Stimulated activated CD4-positive, alpha-beta T cell treated with anti-CD3 and anti-CD28 coated beads, Interleukin-12 subunit alpha, Interleukin-12 subunit beta, amount 100 ng/mL, for 48 hours (primary cell): Measurements from ENCODE around the gene ASAP2.

ENCODE experiments used
- DNase-seq, 3 donors: peaks; one replicate each; pipeline ENCODE4 v3.0.0-alpha.2; 2020; ENCODE audit warnings: low read depth in 2 of 3, low spot score in 1 of 3

The ASAP2 gene

GRCh38 chr2:9419541-9419940 lies 212.9 kb downstream of the ASAP2 start:
- no peak for DNase-seq

DNA sequence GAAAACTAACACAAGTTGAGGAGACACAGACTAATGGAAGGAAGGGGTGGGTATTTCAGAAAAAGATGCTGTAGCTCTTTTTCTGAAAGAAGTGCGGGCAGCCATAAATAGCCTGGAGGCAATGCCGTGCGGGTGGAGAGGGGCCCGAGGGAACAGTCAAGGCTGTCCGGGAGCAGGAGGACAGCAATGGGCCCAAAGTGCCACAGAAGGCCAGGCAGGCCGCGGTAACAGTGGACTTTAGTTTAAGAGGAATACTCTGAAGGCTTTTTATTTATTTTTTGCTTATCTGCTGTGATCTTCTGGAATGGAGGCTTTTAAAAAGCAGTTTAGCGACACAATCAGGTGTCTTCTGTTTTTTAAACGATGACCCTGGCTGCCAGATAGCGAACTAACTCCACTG lies 213.9 kb downstream of the ASAP2 start:
- DNase-seq = no peak

- DNase-seq = peak; percentile 29 to 47 (median 32)
These were observed 215.9 kb downstream of the ASAP2 start for GRCh38 chr2:9422321-9423099.

DNA sequence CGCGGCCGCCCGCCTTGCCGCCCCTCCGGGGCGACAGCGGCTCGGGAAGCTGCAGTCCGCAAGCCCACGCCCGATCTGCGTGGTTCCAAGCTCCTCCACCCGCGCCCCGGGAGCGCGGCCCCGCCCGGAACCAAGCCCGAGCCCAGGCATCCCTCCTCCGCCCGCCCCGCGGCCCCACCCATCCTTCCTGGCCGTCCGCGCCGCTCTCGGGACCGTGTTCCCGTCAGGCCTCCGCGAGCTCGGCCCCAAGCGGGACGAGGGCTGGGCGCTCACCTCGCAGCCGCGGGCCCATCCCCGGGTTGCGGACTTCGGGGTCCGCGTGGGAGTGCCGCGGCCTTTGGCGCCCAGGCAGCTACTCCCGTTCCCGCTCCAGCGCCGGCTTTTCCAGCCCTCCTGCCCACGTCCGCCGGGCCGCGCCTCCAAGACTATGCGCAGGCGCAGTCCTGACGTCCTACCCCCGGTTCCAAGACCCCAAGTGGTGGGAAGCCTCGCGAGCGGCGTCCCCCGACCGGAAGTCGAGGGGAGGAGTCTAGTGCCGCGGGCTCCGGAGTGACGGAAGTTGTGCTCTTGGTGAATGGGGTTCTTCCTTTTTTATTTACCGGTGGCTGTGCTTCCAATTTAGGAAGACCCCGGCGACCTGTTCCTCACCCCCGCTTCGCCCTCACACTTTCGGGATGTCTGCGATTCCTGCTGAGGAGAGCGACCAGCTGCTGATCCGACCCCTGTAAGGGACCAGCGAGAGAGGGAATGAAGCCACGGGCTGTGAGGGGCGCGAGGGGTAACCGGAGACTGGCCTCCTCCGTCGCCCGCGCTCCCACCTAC lies 216.7 kb downstream of the ASAP2 start, which contains the start of the genes CPSF3 and ITGB1BP1:
CPSF3 (plus strand) TSS at position 555 of the 822 bp plus-strand sequence; CDS start at position 675, 120 bp downstream.
ITGB1BP1 (minus strand) TSS at position 429 of the 822 bp plus-strand sequence. CDS start 4,831 bp downstream, outside the sequence.
- peak; percentile 93 to 97 (median 95) for DNase-seq

- DNase-seq = peak in 2 of 3 donors; percentile 7 to 12
These were observed 217.3 kb downstream of the ASAP2 start for GRCh38 chr2:9423922-9424272.

GRCh38 chr2:9424447-9425164 lies 218.0 kb downstream of the ASAP2 start:
- no peak for DNase-seq

GRCh38 chr2:9428965-9429577 lies 222.5 kb downstream of the ASAP2 start:
- DNase-seq = no peak

- no peak for DNase-seq
These were observed 224.0 kb downstream of the ASAP2 start for GRCh38 chr2:9430316-9431293.

- DNase-seq = no peak
These were observed 227.9 kb downstream of the ASAP2 start for GRCh38 chr2:9434489-9434888.

GRCh38 chr2:9439536-9439935 lies 232.9 kb downstream of the ASAP2 start:
- DNase-seq = no peak

DNA sequence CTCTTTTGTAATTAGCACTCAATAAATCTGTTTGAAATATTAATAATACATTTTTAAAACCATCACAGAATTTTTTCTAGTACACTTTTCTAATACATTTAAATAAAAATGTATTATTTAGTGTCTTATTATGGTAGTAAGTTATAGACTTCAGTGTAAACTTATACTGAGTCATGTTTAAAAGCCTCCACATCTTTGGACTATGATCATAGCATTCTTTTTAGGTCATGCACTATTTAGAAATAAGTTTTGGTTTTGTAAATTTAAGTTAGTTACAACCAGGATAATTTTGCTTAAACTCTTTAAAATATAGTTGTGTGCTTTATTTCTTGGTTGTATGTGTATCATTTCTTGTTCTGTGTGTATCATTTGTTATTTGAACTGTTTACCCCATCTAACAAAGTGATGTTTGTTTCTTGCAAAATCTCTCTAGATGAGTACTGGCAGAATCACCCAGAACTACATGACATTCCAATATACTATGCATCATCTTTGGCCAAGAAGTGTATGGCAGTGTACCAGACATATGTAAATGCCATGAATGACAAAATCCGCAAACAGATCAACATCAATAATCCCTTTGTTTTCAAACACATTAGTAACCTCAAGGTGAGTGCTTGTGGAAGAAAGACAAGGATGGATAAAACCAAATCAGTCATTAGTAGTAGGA lies 233.6 kb downstream of the ASAP2 start:
- DNase-seq = no peak

DNA sequence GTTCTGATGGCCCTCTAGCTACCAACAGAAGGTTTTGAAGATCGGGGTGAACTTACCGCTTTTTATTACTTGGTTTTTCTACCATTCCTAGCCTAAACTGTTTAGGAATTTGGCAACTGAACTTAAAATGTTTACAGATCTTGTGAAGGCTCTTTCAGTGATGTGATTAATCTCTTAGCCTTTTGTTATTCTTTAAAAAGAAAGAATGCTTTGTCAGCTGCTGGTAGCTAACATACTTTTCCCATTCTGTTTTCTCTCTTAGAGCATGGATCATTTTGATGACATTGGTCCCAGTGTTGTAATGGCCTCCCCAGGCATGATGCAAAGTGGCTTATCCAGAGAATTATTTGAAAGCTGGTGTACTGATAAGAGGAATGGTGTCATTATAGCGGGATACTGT lies 234.9 kb downstream of the ASAP2 start:
- DNase-seq = no peak

DNA sequence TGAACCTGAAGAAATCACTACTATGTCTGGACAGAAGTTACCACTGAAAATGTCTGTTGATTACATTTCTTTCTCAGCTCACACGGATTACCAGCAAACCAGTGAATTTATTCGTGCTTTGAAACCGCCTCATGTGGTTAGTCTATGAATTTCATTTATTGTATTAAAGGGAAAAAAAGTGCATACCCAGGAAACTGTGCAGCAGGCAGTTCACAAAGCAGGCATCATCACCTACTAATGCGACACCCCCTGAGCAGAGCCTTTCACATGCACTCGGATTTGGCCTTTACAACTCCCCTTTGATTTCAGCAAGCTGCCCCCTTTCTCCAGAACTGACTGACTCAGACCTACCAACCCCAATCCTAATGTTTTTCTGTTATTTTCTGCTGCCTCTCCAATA lies 236.9 kb downstream of the ASAP2 start:
- no peak for DNase-seq

DNA sequence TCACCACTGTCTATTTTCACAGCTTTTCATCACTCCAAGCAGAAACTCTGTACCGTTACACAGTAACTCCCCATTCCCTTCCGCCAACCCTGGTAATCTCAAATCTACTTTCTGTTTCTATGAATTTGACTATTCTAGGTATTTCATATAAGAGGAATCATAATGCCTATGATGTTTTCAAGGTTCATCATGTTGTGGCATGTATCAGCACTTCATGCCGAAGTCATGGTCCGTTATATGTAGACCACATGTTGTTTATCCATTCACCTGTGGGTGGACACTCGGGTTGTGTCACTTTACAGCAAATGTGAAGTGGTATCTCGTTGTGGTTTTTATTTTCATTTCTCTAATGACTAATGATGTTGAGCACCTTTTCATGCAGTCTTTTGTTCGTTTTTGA lies 238.5 kb downstream of the ASAP2 start:
- DNase-seq = no peak

- no peak for DNase-seq
These were observed 244.6 kb downstream of the ASAP2 start for GRCh38 chr2:9451231-9451630.
